GM10248 (cell line): ENCODE data around the gene DOCK1.

Source experiments
- CTCF ChIA-PET: fragments of 300-600 bp; sonication (Branson Sonifier 250); formaldehyde crosslinking; extraction: SDS; loops from one replicate; lab custom pipeline; 2021; ENCODE audit warnings: antibody characterized with exemption; lab: Yijun Ruan, JAX
- POLR2A ChIA-PET: fragments of 350-650 bp; sonication (Branson Sonifier 250); formaldehyde crosslinking; extraction: SDS; loops from one replicate; lab custom pipeline; 2020; ENCODE audit warnings: antibody characterized with exemption; lab: Yijun Ruan, JAX
- DNase-seq: peaks from one replicate; pipeline ENCODE4 v3.0.0; 2012; ENCODE audit errors: extremely low spot score
- CTCF ChIP-seq: IDR thresholded peaks from 2 replicates; pipeline ENCODE4 v1.5.1; 2012; ENCODE audit warnings: mild to moderate bottlenecking, low read depth; ENCODE audit errors: extremely low read depth, missing control alignments, control extremely low read depth

DOCK1 gene

GRCh38 chr10:127326883-127327282 lies 421.7 kb downstream of the DOCK1 start:
- CTCF ChIA-PET: interaction anchor here (1.5 kb wide), 1 partner anchor 13 kb away, joined by 3 read pairs; no protein-coding TSS in a partner anchor
- DNase-seq: no peak
- no peak for TF ChIP-seq CTCF
- POLR2A ChIA-PET: no interaction called here

GRCh38 chr10:127331696-127332095 lies 426.5 kb downstream of the DOCK1 start:
- no peak for TF ChIP-seq CTCF
- ChIA-PET POLR2A (no interaction called here), CTCF (no interaction called here)
- no peak for DNase-seq

- CTCF ChIA-PET: interaction anchor here (1.5 kb wide), 1 partner anchor 9 kb away, joined by 4 read pairs; no protein-coding TSS in a partner anchor
- no peak for DNase-seq
- POLR2A ChIA-PET: no interaction called here
- no peak for TF ChIP-seq CTCF
Observed at GRCh38 chr10:127332631-127333030, 427.4 kb downstream of the DOCK1 start.

- CTCF ChIA-PET: no interaction called here
- DNase-seq: no peak
- TF ChIP-seq CTCF: no peak
- POLR2A ChIA-PET: no interaction called here
Observed at GRCh38 chr10:127337801-127338200, 432.6 kb downstream of the DOCK1 start.

GRCh38 chr10:127338399-127339110 lies 433.3 kb downstream of the DOCK1 start:
- ChIA-PET POLR2A (no interaction called here), CTCF (no interaction called here)
- no peak for TF ChIP-seq CTCF
- DNase-seq: no peak

- POLR2A ChIA-PET: no interaction called here
- CTCF ChIA-PET: interaction anchor here (0.8 kb wide), 1 partner anchor 9 kb away, joined by 3 read pairs; no protein-coding TSS in a partner anchor
- no peak for TF ChIP-seq CTCF
Observed at GRCh38 chr10:127343821-127344220, 438.6 kb downstream of the DOCK1 start.

More at GRCh38 chr10:127343821-127344220, 438.6 kb downstream of the DOCK1 start:
- DNase-seq: no peak
